K562 (cell line): ENCODE results near the gene FIZ1. TPM values are rescaled to one million over a fixed set of nuclear protein-coding genes. Genes with fewer than 3 reads are reported as not detected.

ENCODE experiments used
- ATF7 ChIP-seq: fragments of 450-650 bp; IDR thresholded peaks from 2 replicates; pipeline ENCODE4 v1.7.1; 2014; ENCODE audit warnings: mild to moderate bottlenecking, moderate library complexity
- CBX1 ChIP-seq: sonication (generic); IDR thresholded peaks from 2 replicates; pipeline ENCODE4 v1.6.1; 2016; ENCODE audit warnings: antibody characterized with exemption, low read depth, mild to moderate bottlenecking
- CHD2 ChIP-seq: IDR thresholded peaks from 2 replicates; pipeline ENCODE4 v1.6.1; 2011; ENCODE audit warnings: low read depth, low read length
- CTBP1 ChIP-seq: fragments of 450-650 bp; IDR thresholded peaks from 2 replicates; pipeline ENCODE4 v1.6.1; 2016; ENCODE audit warnings: borderline replicate concordance
- CXXC5 ChIP-seq: fragments of 250-450 bp; sonication (Bioruptor Pico); IDR thresholded peaks from 2 replicates; pipeline ENCODE4 v1.8.0; 2022; ENCODE audit warnings: inconsistent platforms, mild to moderate bottlenecking, moderate library complexity
- DNMT1 ChIP-seq: fragments of 450-650 bp; IDR thresholded peaks from 2 replicates; pipeline ENCODE4 v1.6.1; 2016; ENCODE audit warnings: antibody characterized with exemption, mild to moderate bottlenecking
- E2F3 ChIP-seq: fragments of 250-450 bp; sonication (Bioruptor Pico); IDR thresholded peaks from 2 replicates; pipeline ENCODE4 v1.4.0; 2020; ENCODE audit warnings: mild to moderate bottlenecking
- FOXP1 ChIP-seq: sonication (generic); formaldehyde crosslinking; IDR thresholded peaks from 2 replicates; pipeline ENCODE4 v1.8.0; 2022; ENCODE audit warnings: mild to moderate bottlenecking, missing genetic modification reagents
- GTF2A2 ChIP-seq: IDR thresholded peaks from 2 replicates; pipeline ENCODE4 v1.6.1; 2016; ENCODE audit warnings: mild to moderate bottlenecking, missing genetic modification characterization, missing compliant biosample characterization
- MBD2 ChIP-seq: sonication (generic); IDR thresholded peaks from 2 replicates; pipeline ENCODE4 v1.6.1; 2016; ENCODE audit warnings: low read depth, borderline replicate concordance
- PHF21A ChIP-seq: fragments of 450-650 bp; IDR thresholded peaks from 2 replicates; pipeline ENCODE4 v1.6.1; 2017; ENCODE audit warnings: low read depth, borderline replicate concordance
- RBFOX2 ChIP-seq: fragments of 200-400 bp; formaldehyde crosslinking; IDR thresholded peaks from 2 replicates; pipeline ENCODE4 v1.6.1; 2017; ENCODE audit warnings: low read depth, mild to moderate bottlenecking, low read length, moderate library complexity
- SLC30A9 ChIP-seq: fragments of 250-450 bp; sonication (Bioruptor Pico); IDR thresholded peaks from 2 replicates; pipeline ENCODE4 v1.8.0; 2022; ENCODE audit warnings: mild to moderate bottlenecking, moderate library complexity
- SMARCA4 ChIP-seq: fragments of 450-650 bp; IDR thresholded peaks from 2 replicates; pipeline ENCODE4 v1.6.1; 2016
- SUPT5H ChIP-seq: fragments of 450-650 bp; IDR thresholded peaks from 2 replicates; pipeline ENCODE4 v1.6.1; 2016
- TSC22D4 ChIP-seq: fragments of 450-650 bp; IDR thresholded peaks from 2 replicates; pipeline ENCODE4 v1.6.1; 2016; ENCODE audit warnings: missing genetic modification characterization, missing biosample characterization, control low read depth
- ZBTB7A ChIP-seq: IDR thresholded peaks from 2 replicates; pipeline ENCODE4 v1.6.1; 2011; ENCODE audit warnings: low read depth, mild to moderate bottlenecking, low read length, moderate library complexity, borderline replicate concordance; ENCODE audit not compliant: control insufficient read depth
- ZKSCAN1 ChIP-seq: fragments of 150-350 bp; IDR thresholded peaks from 2 replicates; pipeline ENCODE4 v1.6.1; 2016; ENCODE audit warnings: low read depth, low read length
- ZNF274 ChIP-seq: IDR thresholded peaks from 2 replicates; pipeline ENCODE4 v1.6.1; 2011; ENCODE audit warnings: low read depth, mild to moderate bottlenecking, low read length, moderate library complexity, borderline replicate concordance
- ZNF589 ChIP-seq: fragments of 200-800 bp; sonication (Bioruptor generic); IDR thresholded peaks from 2 replicates; pipeline ENCODE4 v1.6.1; 2016; ENCODE audit warnings: low read depth, missing genetic modification characterization, missing compliant biosample characterization
- polyA plus RNA-seq, 8 experiments: library from polyadenylated mRNA; depleted of rRNA in 4 of 8; stranded (reverse) in 5 of 8; unstranded in 3 of 8; fragments of >200 nt; fragmentation: Nextera tagmentation in 2 of 8; fragmentation: Illumina TruSeq in 1 of 8; extraction: Ambion mirVana in 2 of 8; extraction: Trizol in 1 of 8; gene quantifications; 2 replicates each; pipeline versions ENCODE4 v1.2.1 to v1.2.3, GENCODE V29; 2011 to 2014; ENCODE audit warnings: inconsistent platforms in 1 of 8, missing spikeins in 1 of 8
- total RNA-seq, 7 experiments: library from RNA; depleted of rRNA in 6 of 7; stranded (reverse); fragments of >200 nt in 6 of 7; fragmentation: Illumina TruSeq in 2 of 7; extraction: Trizol in 2 of 7; gene quantifications; 2 replicates each; pipeline versions ENCODE4 v1.2.1 to v1.2.3, GENCODE V29; 2011 to 2021; ENCODE audit warnings: low replicate concordance in 1 of 7
- TF ChIP-seq, protein P1 (sequence below): sonication (generic); formaldehyde crosslinking; IDR thresholded peaks from 2 replicates; pipeline ENCODE4 v1.8.0; 2022; ENCODE audit warnings: mild to moderate bottlenecking, missing genetic modification reagents
- TF ChIP-seq, protein P2 (sequence below): fragments of 450-650 bp; IDR thresholded peaks from 2 replicates; pipeline ENCODE4 v1.6.1; 2016; ENCODE audit warnings: mild to moderate bottlenecking
- TF ChIP-seq, protein P3 (sequence below): fragments of 150-350 bp; conservative IDR thresholded peaks from 2 replicates; pipeline ENCODE4 v1.6.1; 2014; ENCODE audit warnings: low read length
- TF ChIP-seq, protein P4 (sequence below): fragments of 450-650 bp; conservative IDR thresholded peaks from 2 replicates; pipeline ENCODE4 v1.6.1; 2016; ENCODE audit warnings: missing genetic modification characterization, low read depth, mild to moderate bottlenecking, missing compliant biosample characterization, moderate library complexity

Gene FIZ1
- total and polyA plus RNA-seq, 9 of the 15 experiments (the other 6 are each of a cell fraction or from before 2014, with no cell fraction given): 0.79 to 17.5 (median 5.5) TPM

DNA sequence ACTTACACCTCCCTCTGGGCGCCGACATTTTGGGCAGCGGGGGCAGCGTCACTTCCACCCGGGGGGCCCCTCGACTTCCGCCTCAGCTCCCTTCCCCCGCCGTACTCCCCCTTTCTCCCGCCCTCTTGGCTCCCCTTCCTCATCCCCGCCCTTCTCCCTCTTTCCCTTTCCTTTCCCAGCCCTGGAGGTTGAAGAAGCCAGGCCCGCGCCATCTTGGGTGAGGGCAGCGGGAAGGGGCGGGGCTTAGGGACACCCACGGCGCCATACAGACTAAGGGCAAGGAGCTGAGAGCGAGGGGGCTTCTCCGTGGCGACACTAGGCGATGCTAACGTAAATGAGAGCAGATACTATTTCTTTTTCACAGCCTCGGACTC is at the start of gene FIZ1 (continued):
- TF ChIP-seq, protein P1, sequence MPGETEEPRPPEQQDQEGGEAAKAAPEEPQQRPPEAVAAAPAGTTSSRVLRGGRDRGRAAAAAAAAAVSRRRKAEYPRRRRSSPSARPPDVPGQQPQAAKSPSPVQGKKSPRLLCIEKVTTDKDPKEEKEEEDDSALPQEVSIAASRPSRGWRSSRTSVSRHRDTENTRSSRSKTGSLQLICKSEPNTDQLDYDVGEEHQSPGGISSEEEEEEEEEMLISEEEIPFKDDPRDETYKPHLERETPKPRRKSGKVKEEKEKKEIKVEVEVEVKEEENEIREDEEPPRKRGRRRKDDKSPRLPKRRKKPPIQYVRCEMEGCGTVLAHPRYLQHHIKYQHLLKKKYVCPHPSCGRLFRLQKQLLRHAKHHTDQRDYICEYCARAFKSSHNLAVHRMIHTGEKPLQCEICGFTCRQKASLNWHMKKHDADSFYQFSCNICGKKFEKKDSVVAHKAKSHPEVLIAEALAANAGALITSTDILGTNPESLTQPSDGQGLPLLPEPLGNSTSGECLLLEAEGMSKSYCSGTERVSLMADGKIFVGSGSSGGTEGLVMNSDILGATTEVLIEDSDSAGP (CRISPR knock-in tag): no peak
- TF ChIP-seq CBX1 (no peak), FOXP1 (CRISPR knock-in tag) (peak; percentile 88; the same call in 1 of the 2 replicates), CXXC5 (no peak), ZNF589 (CRISPR knock-in tag) (no peak; the same call in 1 of the 2 replicates), E2F3 (CRISPR knock-in tag) (no peak), ATF7 (0 out of 2 replicates have a peak, but pooled peaks have one; percentile 13), CTBP1 (no peak), CHD2 (no peak), RBFOX2 (peak; percentile 76), SMARCA4 (no peak), MBD2 (no peak; the same call in none of the 2 replicates), ZBTB7A (peak; percentile 72; the same call in 1 of the 2 replicates), SLC30A9 (CRISPR knock-in tag) (no peak), ZNF274 (no peak), DNMT1 (no peak), GTF2A2 (tag) (no peak), SUPT5H (peak; percentile 48; the same call in 1 of the 2 replicates), PHF21A (no peak), TSC22D4 (no peak), ZKSCAN1 (peak; percentile 12; the same call in 1 of the 2 replicates)
- TF ChIP-seq, protein P2, sequence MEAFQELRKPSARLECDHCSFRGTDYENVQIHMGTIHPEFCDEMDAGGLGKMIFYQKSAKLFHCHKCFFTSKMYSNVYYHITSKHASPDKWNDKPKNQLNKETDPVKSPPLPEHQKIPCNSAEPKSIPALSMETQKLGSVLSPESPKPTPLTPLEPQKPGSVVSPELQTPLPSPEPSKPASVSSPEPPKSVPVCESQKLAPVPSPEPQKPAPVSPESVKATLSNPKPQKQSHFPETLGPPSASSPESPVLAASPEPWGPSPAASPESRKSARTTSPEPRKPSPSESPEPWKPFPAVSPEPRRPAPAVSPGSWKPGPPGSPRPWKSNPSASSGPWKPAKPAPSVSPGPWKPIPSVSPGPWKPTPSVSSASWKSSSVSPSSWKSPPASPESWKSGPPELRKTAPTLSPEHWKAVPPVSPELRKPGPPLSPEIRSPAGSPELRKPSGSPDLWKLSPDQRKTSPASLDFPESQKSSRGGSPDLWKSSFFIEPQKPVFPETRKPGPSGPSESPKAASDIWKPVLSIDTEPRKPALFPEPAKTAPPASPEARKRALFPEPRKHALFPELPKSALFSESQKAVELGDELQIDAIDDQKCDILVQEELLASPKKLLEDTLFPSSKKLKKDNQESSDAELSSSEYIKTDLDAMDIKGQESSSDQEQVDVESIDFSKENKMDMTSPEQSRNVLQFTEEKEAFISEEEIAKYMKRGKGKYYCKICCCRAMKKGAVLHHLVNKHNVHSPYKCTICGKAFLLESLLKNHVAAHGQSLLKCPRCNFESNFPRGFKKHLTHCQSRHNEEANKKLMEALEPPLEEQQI: no peak
- TF ChIP-seq, protein P3, sequence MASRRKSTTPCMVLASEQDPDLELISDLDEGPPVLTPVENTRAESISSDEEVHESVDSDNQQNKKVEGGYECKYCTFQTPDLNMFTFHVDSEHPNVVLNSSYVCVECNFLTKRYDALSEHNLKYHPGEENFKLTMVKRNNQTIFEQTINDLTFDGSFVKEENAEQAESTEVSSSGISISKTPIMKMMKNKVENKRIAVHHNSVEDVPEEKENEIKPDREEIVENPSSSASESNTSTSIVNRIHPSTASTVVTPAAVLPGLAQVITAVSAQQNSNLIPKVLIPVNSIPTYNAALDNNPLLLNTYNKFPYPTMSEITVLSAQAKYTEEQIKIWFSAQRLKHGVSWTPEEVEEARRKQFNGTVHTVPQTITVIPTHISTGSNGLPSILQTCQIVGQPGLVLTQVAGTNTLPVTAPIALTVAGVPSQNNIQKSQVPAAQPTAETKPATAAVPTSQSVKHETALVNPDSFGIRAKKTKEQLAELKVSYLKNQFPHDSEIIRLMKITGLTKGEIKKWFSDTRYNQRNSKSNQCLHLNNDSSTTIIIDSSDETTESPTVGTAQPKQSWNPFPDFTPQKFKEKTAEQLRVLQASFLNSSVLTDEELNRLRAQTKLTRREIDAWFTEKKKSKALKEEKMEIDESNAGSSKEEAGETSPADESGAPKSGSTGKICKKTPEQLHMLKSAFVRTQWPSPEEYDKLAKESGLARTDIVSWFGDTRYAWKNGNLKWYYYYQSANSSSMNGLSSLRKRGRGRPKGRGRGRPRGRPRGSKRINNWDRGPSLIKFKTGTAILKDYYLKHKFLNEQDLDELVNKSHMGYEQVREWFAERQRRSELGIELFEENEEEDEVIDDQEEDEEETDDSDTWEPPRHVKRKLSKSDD: no peak
- TF ChIP-seq, protein P4, sequence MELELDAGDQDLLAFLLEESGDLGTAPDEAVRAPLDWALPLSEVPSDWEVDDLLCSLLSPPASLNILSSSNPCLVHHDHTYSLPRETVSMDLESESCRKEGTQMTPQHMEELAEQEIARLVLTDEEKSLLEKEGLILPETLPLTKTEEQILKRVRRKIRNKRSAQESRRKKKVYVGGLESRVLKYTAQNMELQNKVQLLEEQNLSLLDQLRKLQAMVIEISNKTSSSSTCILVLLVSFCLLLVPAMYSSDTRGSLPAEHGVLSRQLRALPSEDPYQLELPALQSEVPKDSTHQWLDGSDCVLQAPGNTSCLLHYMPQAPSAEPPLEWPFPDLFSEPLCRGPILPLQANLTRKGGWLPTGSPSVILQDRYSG (tag): no peak
